Naive thymus-derived CD4-positive, alpha-beta T cell (primary cell): Measurements from ENCODE around the gene DLG2. TPM values are rescaled to one million over a fixed set of nuclear protein-coding genes. Genes with fewer than 3 reads are reported as not detected.

Source experiments
- ATAC-seq: fragments of 150-1000 bp; cut with Tn5 transposase; 2 replicates; pipeline ENCODE4 v1.10.0; 2021; ENCODE audit warnings: mild to moderate bottlenecking, moderate library complexity
- CTCF ChIA-PET: fragments of 350-600 bp; sonication (Branson Sonifier 250); formaldehyde crosslinking; loops from one replicate; lab custom pipeline; 2021; ENCODE audit warnings: antibody characterized with exemption; lab: Charles Lee
- POLR2A ChIA-PET: fragments of 350-600 bp; sonication (Branson Sonifier 250); formaldehyde crosslinking; loops from one replicate; lab custom pipeline; 2021; ENCODE audit warnings: antibody characterized with exemption, inconsistent platforms; lab: Charles Lee
- DNase-seq, 9 donors: peaks; one replicate each; pipeline versions ENCODE4 v3.0.0 to v3.0.0-alpha.2; 2020 to 2022; ENCODE audit warnings: mixed read lengths in 1 of 9
- H3K27ac ChIP-seq: one replicate; pipeline ENCODE4 v1.7.0; 2013; ENCODE audit warnings: mild to moderate bottlenecking, low read depth, low read length, moderate library complexity
- H3K27me3 ChIP-seq, 2 donors: one replicate each; pipeline ENCODE4 v1.7.0; 2013; ENCODE audit warnings: low read length in 2 of 2, mild to moderate bottlenecking in 2 of 2, moderate library complexity in 2 of 2; ENCODE audit not compliant: control insufficient read depth in 2 of 2, insufficient read depth in 2 of 2
- H3K36me3 ChIP-seq, 3 experiments: 1 replicate in 2 of 3; 2 replicates in 1 of 3; pipeline ENCODE4 v1.7.0; 2013; ENCODE audit warnings: low read length in 3 of 3, mild to moderate bottlenecking in 3 of 3, moderate library complexity in 1 of 3; ENCODE audit not compliant: insufficient read depth in 3 of 3, control insufficient read depth in 2 of 3
- H3K4me1 ChIP-seq, 2 donors: one replicate each; pipeline ENCODE4 v1.7.0; 2013; ENCODE audit warnings: low read length in 2 of 2, mild to moderate bottlenecking in 2 of 2, moderate library complexity in 1 of 2; ENCODE audit not compliant: control insufficient read depth in 2 of 2, insufficient read depth in 2 of 2
- H3K4me3 ChIP-seq: 2 replicates; pipeline ENCODE4 v1.7.0; 2013; ENCODE audit warnings: mild to moderate bottlenecking, low read length
- H3K9me3 ChIP-seq, 3 experiments: 1 replicate in 2 of 3; 2 replicates in 1 of 3; pipeline ENCODE4 v1.7.0; 2013; ENCODE audit warnings: low read length in 3 of 3; ENCODE audit not compliant: control insufficient read depth in 2 of 3
- H3K27ac Mint-ChIP-seq, 9 donors: one replicate each; pipeline ENCODE4 v1.8.0; 2020 to 2022; ENCODE audit warnings: mixed read lengths in 9 of 9, mild to moderate bottlenecking in 8 of 9, moderate library complexity in 5 of 9, inconsistent platforms in 2 of 9
- H3K27me3 Mint-ChIP-seq, 5 donors: one replicate each; pipeline ENCODE4 v1.8.0; 2021 to 2022; ENCODE audit warnings: mixed read lengths in 5 of 5, mild to moderate bottlenecking in 1 of 5
- H3K36me3 Mint-ChIP-seq, 5 donors: one replicate each; pipeline ENCODE4 v1.8.0; 2020 to 2022; ENCODE audit warnings: mixed read lengths in 5 of 5, mild to moderate bottlenecking in 3 of 5, inconsistent platforms in 1 of 5
- H3K4me1 Mint-ChIP-seq, 7 donors: one replicate each; pipeline ENCODE4 v1.8.0; 2020 to 2022; ENCODE audit warnings: mixed read lengths in 7 of 7, mild to moderate bottlenecking in 3 of 7, inconsistent platforms in 1 of 7
- H3K4me3 Mint-ChIP-seq, 10 donors: one replicate each; pipeline ENCODE4 v1.8.0; 2020 to 2022; ENCODE audit warnings: mild to moderate bottlenecking in 10 of 10, mixed read lengths in 10 of 10, moderate library complexity in 6 of 10, inconsistent platforms in 2 of 10
- H3K9me3 Mint-ChIP-seq, 11 donors: one replicate each; pipeline ENCODE4 v1.8.0; 2020 to 2022; ENCODE audit warnings: mixed read lengths in 11 of 11, mild to moderate bottlenecking in 4 of 11, inconsistent platforms in 1 of 11, moderate library complexity in 1 of 11
- intact Hi-C, 2 donors: fragments of 100-400 bp; cut with micrococcal nuclease; formaldehyde crosslinking; loops; one replicate each; pipeline ENCODE4 v1.15.1; 2023
- polyA plus RNA-seq, 2 donors: library from polyadenylated mRNA; unstranded; fragments of 300-500 nt; fragmentation: Illumina TruSeq; gene quantifications; one replicate each; pipeline ENCODE4 v1.2.3, GENCODE V29; 2021
- total RNA-seq, 6 experiments: library from RNA in 5 of 6; stranded (reverse) in 5 of 6; gene quantifications; 1 replicate in 5 of 6; 2 replicates in 1 of 6; pipeline ENCODE4 v1.2.3 and lab custom pipeline; 2021 to 2026

DLG2 gene
- total and polyA plus RNA-seq, 7 experiments from 2014 or later, result 0.64 to 6.1 (median 3.7) TPM

- no peak overlapping the region for H3K4me3 ChIP-seq
- no peak overlapping the region for H3K27ac Mint-ChIP-seq
- intact Hi-C loops, result no loop called here
- CTCF ChIA-PET, result no interaction called here
- DNase-seq (no peak), ATAC-seq (no peak)
- no peaks in the 10 kb centered on the region for H3K4me1 ChIP-seq
- no peak overlapping the region for H3K4me3 Mint-ChIP-seq
- H3K36me3 Mint-ChIP-seq, result peaks cover 0 to 14% (median 8%) of the 10 kb centered on the region in 5 donors
- H3K9me3 Mint-ChIP-seq, result peaks cover 4 to 18% (median 9%) of the 10 kb centered on the region in 11 donors
- no peaks in the 10 kb centered on the region for H3K4me1 Mint-ChIP-seq
- H3K27me3 ChIP-seq, result no peaks in the 10 kb centered on the region
- H3K36me3 ChIP-seq, result no peaks in the 10 kb centered on the region
- H3K9me3 ChIP-seq, result peaks cover 0 to 3% (median 0%) of the 10 kb centered on the region in 3 experiments
- POLR2A ChIA-PET, result interaction anchor here (0.7 kb wide), 1 partner anchor 998 kb away, joined by 3 read pairs; no protein-coding TSS in a partner anchor
- no peaks in the 10 kb centered on the region for H3K27me3 Mint-ChIP-seq
- H3K27ac ChIP-seq, result no peak overlapping the region
These were observed 88.0 kb downstream of the DLG2 start for GRCh38 chr11:85539029-85539689.

GRCh38 chr11:85536438-85536837, 90.7 kb downstream of the DLG2 start:
- H3K9me3 ChIP-seq, result peaks cover 0 to 3% (median 0%) of the 10 kb centered on the region in 3 experiments
- H3K27ac Mint-ChIP-seq, result no peak overlapping the region
- no peak overlapping the region for H3K4me3 ChIP-seq
- no peak overlapping the region for H3K4me3 Mint-ChIP-seq
- H3K27me3 ChIP-seq, result no peaks in the 10 kb centered on the region
- intact Hi-C loops, result no loop called here
- ATAC-seq (no peak), DNase-seq (no peak)
- POLR2A ChIA-PET, result no interaction called here
- no peak overlapping the region for H3K27ac ChIP-seq
- H3K27me3 Mint-ChIP-seq, result no peaks in the 10 kb centered on the region
- H3K36me3 ChIP-seq, result no peaks in the 10 kb centered on the region
- peaks cover 0 to 14% (median 8%) of the 10 kb centered on the region in 5 donors for H3K36me3 Mint-ChIP-seq
- no peaks in the 10 kb centered on the region for H3K4me1 ChIP-seq
- CTCF ChIA-PET, result no interaction called here
- peaks cover 4 to 22% (median 9%) of the 10 kb centered on the region in 11 donors for H3K9me3 Mint-ChIP-seq
- H3K4me1 Mint-ChIP-seq, result no peaks in the 10 kb centered on the region

GRCh38 chr11:85534806-85535205, 92.3 kb downstream of the DLG2 start:
- no peaks in the 10 kb centered on the region for H3K36me3 ChIP-seq
- no peaks in the 10 kb centered on the region for H3K4me1 ChIP-seq
- H3K27me3 ChIP-seq, result no peaks in the 10 kb centered on the region
- no peak overlapping the region for H3K4me3 ChIP-seq
- no peak overlapping the region for H3K27ac ChIP-seq
- H3K27ac Mint-ChIP-seq, result no peak overlapping the region
- intact Hi-C loops, result no loop called here
- H3K4me3 Mint-ChIP-seq, result no peak overlapping the region
- H3K4me1 Mint-ChIP-seq, result no peaks in the 10 kb centered on the region
- no peaks in the 10 kb centered on the region for H3K27me3 Mint-ChIP-seq
- H3K9me3 Mint-ChIP-seq, result peaks cover 4 to 22% (median 9%) of the 10 kb centered on the region in 11 donors
- ATAC-seq (no peak), DNase-seq (no peak)
- H3K36me3 Mint-ChIP-seq, result peaks cover 0 to 14% (median 8%) of the 10 kb centered on the region in 5 donors
- ChIA-PET CTCF (no interaction called here), POLR2A (no interaction called here)
- peaks cover 0 to 3% (median 0%) of the 10 kb centered on the region in 3 experiments for H3K9me3 ChIP-seq

GRCh38 chr11:85531191-85531897, 95.8 kb downstream of the DLG2 start:
- no peak for ATAC-seq
- Mint-ChIP-seq H3K4me1 (no peaks in the 10 kb centered on the region), H3K36me3 (peaks cover 0 to 8% (median 6%) of the 10 kb centered on the region in 5 donors), H3K4me3 (no peak overlapping the region), H3K27me3 (no peaks in the 10 kb centered on the region), H3K9me3 (peaks cover 4 to 16% (median 8%) of the 10 kb centered on the region in 11 donors), H3K27ac (no peak overlapping the region)
- H3K36me3 ChIP-seq, result no peaks in the 10 kb centered on the region
- intact Hi-C loops, result no loop called here
- no peak overlapping the region for H3K27ac ChIP-seq
- H3K27me3 ChIP-seq, result no peaks in the 10 kb centered on the region
- DNase-seq, result no peak
- ChIA-PET CTCF (no interaction called here), POLR2A (no interaction called here)
- no peak overlapping the region for H3K4me3 ChIP-seq
- no peaks in the 10 kb centered on the region for H3K4me1 ChIP-seq
- peaks cover 0 to 3% (median 0%) of the 10 kb centered on the region in 3 experiments for H3K9me3 ChIP-seq

GRCh38 chr11:85530634-85531033, 96.5 kb downstream of the DLG2 start:
- peaks cover 4 to 16% (median 8%) of the 10 kb centered on the region in 11 donors for H3K9me3 Mint-ChIP-seq
- no peak overlapping the region for H3K27ac ChIP-seq
- no peaks in the 10 kb centered on the region for H3K4me1 Mint-ChIP-seq
- H3K9me3 ChIP-seq, result peaks cover 0 to 3% (median 0%) of the 10 kb centered on the region in 3 experiments
- H3K27me3 ChIP-seq, result no peaks in the 10 kb centered on the region
- intact Hi-C loops, result no loop called here
- H3K4me1 ChIP-seq, result no peaks in the 10 kb centered on the region
- H3K27me3 Mint-ChIP-seq, result no peaks in the 10 kb centered on the region
- no peaks in the 10 kb centered on the region for H3K36me3 ChIP-seq
- peaks cover 0 to 8% (median 6%) of the 10 kb centered on the region in 5 donors for H3K36me3 Mint-ChIP-seq
- CTCF ChIA-PET, result no interaction called here
- DNase-seq (no peak), ATAC-seq (no peak)
- POLR2A ChIA-PET, result no interaction called here
- H3K27ac Mint-ChIP-seq, result no peak overlapping the region
- H3K4me3 Mint-ChIP-seq, result no peak overlapping the region
- H3K4me3 ChIP-seq, result no peak overlapping the region

- Mint-ChIP-seq H3K27ac (no peak overlapping the region), H3K27me3 (no peaks in the 10 kb centered on the region), H3K4me3 (no peak overlapping the region), H3K4me1 (no peaks in the 10 kb centered on the region), H3K36me3 (peaks cover 0 to 16% (median 13%) of the 10 kb centered on the region in 5 donors), H3K9me3 (peaks cover 6 to 26% (median 12%) of the 10 kb centered on the region in 11 donors)
- no peaks in the 10 kb centered on the region for H3K27me3 ChIP-seq
- ChIA-PET POLR2A (no interaction called here), CTCF (no interaction called here)
- H3K27ac ChIP-seq, result no peak overlapping the region
- ATAC-seq, result no peak
- no peaks in the 10 kb centered on the region for H3K36me3 ChIP-seq
- intact Hi-C loops, result no loop called here
- H3K4me3 ChIP-seq, result no peak overlapping the region
- DNase-seq, result no peak
- no peaks in the 10 kb centered on the region for H3K4me1 ChIP-seq
- H3K9me3 ChIP-seq, result peaks cover 0 to 12% (median 0%) of the 10 kb centered on the region in 3 experiments
These were observed 100.6 kb downstream of the DLG2 start for GRCh38 chr11:85526564-85526963.
